ENCODE results near the gene PLEKHJ1.

- TF ChIP-seq CTCF (IDR thresholded peaks at IDR 0.05; ENCODE audit: control extremely low read depth in 1 of 3, insufficient read depth in 1 of 3, low read depth in 1 of 3, low read length in 3 of 3) (no peak), ZNF274 (IDR thresholded peaks at IDR 0.05; ENCODE audit: borderline replicate concordance, extremely low read depth, low read length) (no peak), TAF7 (optimal IDR thresholded peaks at IDR 0.05; ENCODE audit: borderline replicate concordance, low read depth, low read length) (no peak), POLR2A (IDR thresholded peaks at IDR 0.05; ENCODE audit: control extremely low read depth in 1 of 2, low read depth in 2 of 2, low read length in 2 of 2) (no peak), SIN3A (conservative IDR thresholded peaks at IDR 0.05 in 1 of 2, IDR thresholded peaks at IDR 0.05 in 1 of 2; ENCODE audit: low read depth in 1 of 2, low read length in 2 of 2) (no peak), POLR2AphosphoS5 (IDR thresholded peaks at IDR 0.05; ENCODE audit: low read depth, low read length) (no peak), EZH2 (IDR thresholded peaks at IDR 0.05; ENCODE audit: low read depth, low read length, severe bottlenecking) (no peak), MAFK (IDR thresholded peaks at IDR 0.05; ENCODE audit: low read depth, low read length) (no peak), CHD2 (IDR thresholded peaks at IDR 0.05; ENCODE audit: low read length) (no peak), FOSL1 (IDR thresholded peaks at IDR 0.05; ENCODE audit: insufficient read depth, low read depth, low read length) (no peak), SP1 (IDR thresholded peaks at IDR 0.05; ENCODE audit: low read depth, low read length) (no peak)
- TF ChIP-seq, protein P1, sequence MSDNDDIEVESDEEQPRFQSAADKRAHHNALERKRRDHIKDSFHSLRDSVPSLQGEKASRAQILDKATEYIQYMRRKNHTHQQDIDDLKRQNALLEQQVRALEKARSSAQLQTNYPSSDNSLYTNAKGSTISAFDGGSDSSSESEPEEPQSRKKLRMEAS (IDR thresholded peaks at IDR 0.05), result no peak
- TF ChIP-seq, protein P2, sequence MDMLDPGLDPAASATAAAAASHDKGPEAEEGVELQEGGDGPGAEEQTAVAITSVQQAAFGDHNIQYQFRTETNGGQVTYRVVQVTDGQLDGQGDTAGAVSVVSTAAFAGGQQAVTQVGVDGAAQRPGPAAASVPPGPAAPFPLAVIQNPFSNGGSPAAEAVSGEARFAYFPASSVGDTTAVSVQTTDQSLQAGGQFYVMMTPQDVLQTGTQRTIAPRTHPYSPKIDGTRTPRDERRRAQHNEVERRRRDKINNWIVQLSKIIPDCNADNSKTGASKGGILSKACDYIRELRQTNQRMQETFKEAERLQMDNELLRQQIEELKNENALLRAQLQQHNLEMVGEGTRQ (IDR thresholded peaks at IDR 0.05; ENCODE audit: low read length), result no peak
These were observed 47.3 kb downstream of the PLEKHJ1 start for GRCh38 chr19:2188708-2189385.
